Fibroblast of peridontal ligament (primary cell): ENCODE data around the gene LRRC10B.

Source experiments
- DNase-seq: peaks from one replicate; pipeline ENCODE4 v3.0.0-alpha.2; 2010; ENCODE audit errors: extremely low read depth

LRRC10B gene

GRCh38 chr11:61531044-61531443 lies 22.5 kb downstream of the LRRC10B start:
- DNase-seq, result no peak

- DNase-seq, result no peak
Measured at GRCh38 chr11:61532134-61533038, 23.8 kb downstream of the LRRC10B start.

GRCh38 chr11:61533039-61533375 lies 24.5 kb downstream of the LRRC10B start:
- DNase-seq, result no peak

GRCh38 chr11:61533401-61533800 lies 24.9 kb downstream of the LRRC10B start:
- DNase-seq, result no peak

GRCh38 chr11:61534025-61534932 lies 25.7 kb downstream of the LRRC10B start:
- DNase-seq, result no peak

- no peak for DNase-seq
Measured at GRCh38 chr11:61534933-61535839, 26.6 kb downstream of the LRRC10B start.

- DNase-seq, result no peak
Measured at GRCh38 chr11:61535998-61536675, 27.6 kb downstream of the LRRC10B start.

GRCh38 chr11:61536676-61537270 lies 28.2 kb downstream of the LRRC10B start:
- no peak for DNase-seq

GRCh38 chr11:61537326-61537725 lies 28.8 kb downstream of the LRRC10B start:
- DNase-seq, result no peak

- DNase-seq, result no peak
Measured at GRCh38 chr11:61538636-61538961, 30.1 kb downstream of the LRRC10B start.

- no peak for DNase-seq
Measured at GRCh38 chr11:61539006-61539405, 30.5 kb downstream of the LRRC10B start.

GRCh38 chr11:61539831-61540357 lies 31.3 kb downstream of the LRRC10B start:
- no peak for DNase-seq

- DNase-seq, result no peak
Measured at GRCh38 chr11:61540528-61540927, 32.0 kb downstream of the LRRC10B start.

GRCh38 chr11:61541598-61541997 lies 33.0 kb downstream of the LRRC10B start:
- peak; percentile 59 for DNase-seq

GRCh38 chr11:61542024-61542461 lies 33.5 kb downstream of the LRRC10B start:
- no peak for DNase-seq

- DNase-seq, result no peak
Measured at GRCh38 chr11:61542705-61543104, 34.2 kb downstream of the LRRC10B start.

- peak; percentile 76 for DNase-seq
Measured at GRCh38 chr11:61543606-61544306, 35.2 kb downstream of the LRRC10B start.

GRCh38 chr11:61544466-61544865 lies 35.9 kb downstream of the LRRC10B start:
- no peak for DNase-seq

- DNase-seq, result no peak
Measured at GRCh38 chr11:61545341-61545740, 36.8 kb downstream of the LRRC10B start.

GRCh38 chr11:61545921-61546320 lies 37.4 kb downstream of the LRRC10B start:
- no peak for DNase-seq
